OCI-LY3 (cell line): Measurements from ENCODE around the gene SLC43A2.

ENCODE experiments used
- H2AFZ ChIP-seq: fragments of 200-600, 300-600 bp; shearing (Covaris generic); 2 replicates; pipeline ENCODE4 v1.6.0; 2014; ENCODE audit warnings: antibody characterized with exemption, low read depth, low read length
- H3K27ac ChIP-seq: fragments of 200-600, 300-600 bp; sonication (generic); 2 replicates; pipeline ENCODE4 v1.5.1; 2014; ENCODE audit warnings: mild to moderate bottlenecking, low read length, moderate library complexity, mixed read lengths
- H3K27me3 ChIP-seq: fragments of 200-600, 300-600 bp; sonication (generic); 2 replicates; pipeline ENCODE4 v1.6.1; 2014; ENCODE audit warnings: low read depth, low read length, mixed read lengths
- H3K36me3 ChIP-seq: fragments of 200-600, 300-600 bp; sonication (generic); replicated peaks from 2 replicates; pipeline ENCODE3; 2014; ENCODE audit warnings: low read depth, low read length, mixed read lengths
- H3K4me1 ChIP-seq: fragments of 300-600, 200-600 bp; sonication (generic); 2 replicates; pipeline ENCODE4 v1.6.1; 2014; ENCODE audit warnings: low read length, mixed read lengths
- H3K4me2 ChIP-seq: fragments of 200-600, 300-600 bp; sonication (generic); 2 replicates; pipeline ENCODE4 v1.6.1; 2014; ENCODE audit warnings: low read length, mixed read lengths
- H3K4me3 ChIP-seq: fragments of 300-600, 200-600 bp; sonication (generic); 2 replicates; pipeline ENCODE4 v1.5.1; 2014; ENCODE audit warnings: antibody characterized with exemption, mild to moderate bottlenecking, low read length, moderate library complexity
- H3K79me2 ChIP-seq: fragments of 300-600, 200-600 bp; shearing (Covaris generic); 2 replicates; pipeline ENCODE4 v1.6.1; 2014; ENCODE audit warnings: mild to moderate bottlenecking, low read length, mixed read lengths
- H3K9ac ChIP-seq: fragments of 300-600, 200-600 bp; shearing (Covaris generic); 2 replicates; pipeline ENCODE4 v1.6.0; 2014; ENCODE audit warnings: mild to moderate bottlenecking, low read length, moderate library complexity
- H3K9me3 ChIP-seq: fragments of 200-600, 300-600 bp; shearing (Covaris generic); 2 replicates; pipeline ENCODE4 v1.6.1; 2014; ENCODE audit warnings: low read length, mixed read lengths; ENCODE audit not compliant: insufficient read depth
- H4K20me1 ChIP-seq: fragments of 200-600, 300-600 bp; sonication (generic); 2 replicates; pipeline ENCODE4 v1.6.1; 2016; ENCODE audit warnings: low read length, mixed read lengths; ENCODE audit not compliant: insufficient read depth
- EZH2phosphoT487 ChIP-seq: fragments of 200-600 bp; shearing (Covaris generic); IDR thresholded peaks from 2 replicates; pipeline ENCODE4 v1.6.1; 2018; ENCODE audit warnings: antibody characterized with exemption, mixed run types, low read depth
- TF ChIP-seq, protein P1 (sequence below): fragments of 200-600, 300-600 bp; sonication (generic); IDR thresholded peaks from 2 replicates; pipeline ENCODE4 v1.5.1; 2014; ENCODE audit warnings: antibody characterized with exemption, low read length, low read depth

Gene SLC43A2

DNA sequence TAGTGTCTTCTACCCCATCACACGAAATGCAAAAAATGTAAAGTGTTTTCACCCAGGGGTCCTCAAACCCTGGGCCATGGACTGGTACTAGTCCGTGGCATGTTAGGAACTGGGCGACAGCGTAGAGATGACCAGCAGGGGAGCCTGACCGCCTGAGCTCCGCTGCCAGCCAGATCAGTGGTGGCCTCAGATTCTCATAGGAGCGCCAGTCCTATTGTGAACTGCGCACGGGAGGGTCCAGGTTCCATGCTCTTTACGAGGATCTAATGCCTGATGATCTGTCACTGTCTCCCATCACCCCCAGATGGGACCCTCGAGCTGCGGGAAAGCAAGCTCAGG, 12.4 kb upstream of the SLC43A2 start:
- Histone ChIP-seq H3K9ac (no peak overlapping the region), H2AFZ (no peak overlapping the region), H3K27ac (no peak overlapping the region), H3K9me3 (no peaks in the 10 kb centered on the region), H3K27me3 (no peaks in the 10 kb centered on the region), H3K4me3 (no peak overlapping the region), H3K4me2 (no peak overlapping the region), H3K79me2 (no peaks in the 10 kb centered on the region), H4K20me1 (no peaks in the 10 kb centered on the region), H3K36me3 (no peaks in the 10 kb centered on the region), H3K4me1 (peaks cover 14% of the 10 kb centered on the region)
- TF ChIP-seq EZH2phosphoT487 = no peak
- TF ChIP-seq, protein P1, sequence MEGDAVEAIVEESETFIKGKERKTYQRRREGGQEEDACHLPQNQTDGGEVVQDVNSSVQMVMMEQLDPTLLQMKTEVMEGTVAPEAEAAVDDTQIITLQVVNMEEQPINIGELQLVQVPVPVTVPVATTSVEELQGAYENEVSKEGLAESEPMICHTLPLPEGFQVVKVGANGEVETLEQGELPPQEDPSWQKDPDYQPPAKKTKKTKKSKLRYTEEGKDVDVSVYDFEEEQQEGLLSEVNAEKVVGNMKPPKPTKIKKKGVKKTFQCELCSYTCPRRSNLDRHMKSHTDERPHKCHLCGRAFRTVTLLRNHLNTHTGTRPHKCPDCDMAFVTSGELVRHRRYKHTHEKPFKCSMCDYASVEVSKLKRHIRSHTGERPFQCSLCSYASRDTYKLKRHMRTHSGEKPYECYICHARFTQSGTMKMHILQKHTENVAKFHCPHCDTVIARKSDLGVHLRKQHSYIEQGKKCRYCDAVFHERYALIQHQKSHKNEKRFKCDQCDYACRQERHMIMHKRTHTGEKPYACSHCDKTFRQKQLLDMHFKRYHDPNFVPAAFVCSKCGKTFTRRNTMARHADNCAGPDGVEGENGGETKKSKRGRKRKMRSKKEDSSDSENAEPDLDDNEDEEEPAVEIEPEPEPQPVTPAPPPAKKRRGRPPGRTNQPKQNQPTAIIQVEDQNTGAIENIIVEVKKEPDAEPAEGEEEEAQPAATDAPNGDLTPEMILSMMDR = no peak

DNA sequence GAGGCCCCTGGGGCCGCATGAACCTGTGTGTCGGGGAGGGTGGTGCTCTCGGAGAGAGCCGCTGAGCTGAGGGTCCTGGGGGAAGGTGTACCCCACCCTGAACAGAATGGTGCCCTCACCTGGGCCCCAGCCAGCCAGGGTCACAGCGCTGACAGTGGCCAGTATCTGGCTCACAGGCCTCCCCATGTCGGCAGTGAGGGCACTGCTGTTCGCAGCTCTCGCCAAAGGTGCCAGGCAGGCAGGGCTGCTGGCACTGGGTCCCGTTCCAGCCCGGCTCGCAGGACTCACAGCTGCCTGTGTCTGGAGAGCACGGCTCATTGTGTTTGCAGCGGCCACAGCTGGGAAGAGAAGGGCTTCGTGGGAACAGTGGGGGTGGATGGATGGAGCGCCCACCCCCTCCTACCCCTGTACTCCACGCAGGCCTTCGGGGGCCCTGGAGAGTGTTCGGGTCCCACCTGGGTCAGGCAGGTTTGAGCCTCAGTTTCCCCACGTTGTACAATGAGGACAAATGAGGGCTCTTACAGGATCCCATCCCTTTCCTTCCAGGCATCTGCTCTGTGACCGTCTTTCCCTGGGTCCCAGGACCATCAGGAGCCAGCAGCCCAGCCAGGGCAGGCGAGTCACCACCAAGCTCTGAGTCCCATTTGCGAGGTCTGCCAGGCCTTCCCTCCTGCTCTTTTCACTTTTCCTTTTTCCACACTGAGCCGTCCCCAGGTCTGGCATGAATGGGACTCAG, 11.9 kb upstream of the SLC43A2 start:
- Histone ChIP-seq H3K79me2 (no peaks in the 10 kb centered on the region), H3K9ac (no peak overlapping the region), H3K4me2 (no peak overlapping the region), H3K4me1 (peaks cover 14% of the 10 kb centered on the region), H2AFZ (no peak overlapping the region), H3K27me3 (no peaks in the 10 kb centered on the region), H3K36me3 (no peaks in the 10 kb centered on the region), H4K20me1 (no peaks in the 10 kb centered on the region), H3K27ac (no peak overlapping the region), H3K9me3 (no peaks in the 10 kb centered on the region), H3K4me3 (no peak overlapping the region)
- TF ChIP-seq, protein P1 = no peak
- no peak for TF ChIP-seq EZH2phosphoT487

DNA sequence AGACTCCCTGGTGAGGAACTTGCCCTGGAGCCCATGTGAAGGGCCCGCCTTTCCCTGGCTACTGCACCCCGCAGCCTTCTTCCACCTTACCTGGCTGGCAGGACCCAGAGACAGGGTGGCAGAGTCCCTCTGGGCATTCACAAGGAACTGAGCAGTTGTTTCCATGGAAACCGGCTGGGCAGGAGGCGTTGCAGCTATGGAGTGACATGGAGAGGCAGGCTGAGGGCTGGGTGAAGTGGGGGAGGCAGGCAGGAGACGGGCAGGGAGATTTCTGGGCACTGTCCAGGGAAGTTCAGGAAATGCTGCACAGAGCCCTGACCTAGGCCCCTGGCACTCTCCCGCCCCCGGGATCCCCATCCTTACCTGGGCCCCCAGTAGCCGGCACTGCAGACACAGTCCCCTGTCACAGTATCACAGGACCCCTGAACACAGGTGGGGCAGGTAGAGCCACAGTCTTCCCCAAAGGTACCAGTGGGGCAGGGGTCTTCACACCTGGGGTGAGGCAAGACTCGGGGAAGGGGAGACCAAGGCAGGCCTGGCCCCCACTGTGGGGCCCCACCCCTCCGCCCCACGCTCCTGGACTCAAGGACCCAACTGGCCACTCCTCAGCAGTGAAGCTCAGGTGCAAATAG, 11.0 kb upstream of the SLC43A2 start:
- no peaks in the 10 kb centered on the region for H3K9me3 ChIP-seq
- no peaks in the 10 kb centered on the region for H4K20me1 ChIP-seq
- no peak overlapping the region for H2AFZ ChIP-seq
- H3K4me1 ChIP-seq = peaks cover 8% of the 10 kb centered on the region
- no peak overlapping the region for H3K9ac ChIP-seq
- no peak overlapping the region for H3K4me3 ChIP-seq
- no peak overlapping the region for H3K4me2 ChIP-seq
- H3K79me2 ChIP-seq = no peaks in the 10 kb centered on the region
- TF ChIP-seq EZH2phosphoT487 = no peak
- TF ChIP-seq, protein P1 = no peak
- no peaks in the 10 kb centered on the region for H3K36me3 ChIP-seq
- no peaks in the 10 kb centered on the region for H3K27me3 ChIP-seq
- no peak overlapping the region for H3K27ac ChIP-seq

DNA sequence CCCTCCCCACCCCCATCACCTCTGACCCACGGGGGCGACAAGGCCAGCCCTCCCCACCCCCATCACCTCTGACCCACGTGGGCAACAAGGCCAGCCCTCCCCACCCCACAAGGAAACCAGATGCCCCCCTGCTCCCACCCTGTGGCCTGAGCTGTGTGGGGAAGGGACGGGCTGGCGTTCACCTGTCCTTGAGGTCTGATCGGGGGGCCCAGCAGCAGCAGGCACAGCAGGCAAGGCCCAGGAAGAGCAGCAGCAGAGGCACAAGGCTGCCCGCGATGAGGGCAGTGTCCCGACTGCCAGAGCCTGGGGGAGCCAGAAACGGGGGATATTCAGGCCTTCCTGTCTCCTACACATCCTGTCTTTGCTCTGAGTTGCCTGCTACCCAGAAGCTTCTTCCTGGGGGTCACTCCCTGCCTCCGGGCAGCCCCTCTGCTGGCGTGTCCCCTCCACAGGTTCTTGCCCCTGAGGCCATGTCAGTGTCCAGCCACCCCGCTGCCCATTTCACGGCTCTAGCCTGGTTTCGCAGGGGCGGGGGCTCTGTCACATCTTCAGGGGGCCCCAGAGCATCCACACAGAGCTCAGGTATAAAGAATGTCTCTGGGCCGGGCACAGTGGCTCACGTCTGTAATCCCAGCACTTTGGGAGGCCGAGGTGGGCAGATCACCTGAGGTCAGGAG, 10.1 kb upstream of the SLC43A2 start:
- no peaks in the 10 kb centered on the region for H4K20me1 ChIP-seq
- H3K27ac ChIP-seq = no peak overlapping the region
- no peak for TF ChIP-seq EZH2phosphoT487
- TF ChIP-seq, protein P1 = no peak
- H3K9ac ChIP-seq = no peak overlapping the region
- H3K4me1 ChIP-seq = no peaks in the 10 kb centered on the region
- no peak overlapping the region for H3K4me3 ChIP-seq
- H3K9me3 ChIP-seq = no peaks in the 10 kb centered on the region
- no peaks in the 10 kb centered on the region for H3K27me3 ChIP-seq
- H3K4me2 ChIP-seq = no peak overlapping the region
- no peaks in the 10 kb centered on the region for H3K79me2 ChIP-seq
- H2AFZ ChIP-seq = no peak overlapping the region
- H3K36me3 ChIP-seq = no peaks in the 10 kb centered on the region
